Mesenchymal stem cell (in vitro differentiated cells and primary cell): ENCODE results near the gene IQCH.

Source experiments
- DNase-seq: peaks from one replicate; pipeline ENCODE4 v3.0.0-alpha.2; 2013
- H2AFZ ChIP-seq: one replicate; pipeline ENCODE4 v1.6.1; 2013; ENCODE audit warnings: low read depth, mild to moderate bottlenecking, control low read depth, inconsistent platforms, low read length, moderate library complexity
- H2AK5ac ChIP-seq: 2 replicates; pipeline ENCODE4 v1.6.1; 2013; ENCODE audit warnings: low read length, moderate library complexity, mild to moderate bottlenecking, inconsistent platforms; ENCODE audit not compliant: severe bottlenecking
- H2BK120ac ChIP-seq: one replicate; pipeline ENCODE4 v1.6.1; 2013; ENCODE audit warnings: low read depth, mild to moderate bottlenecking, inconsistent platforms, low read length, moderate library complexity
- H2BK12ac ChIP-seq, 2 experiments: one replicate each; pipeline ENCODE4 v1.6.1; 2013; ENCODE audit warnings: inconsistent platforms in 2 of 2, low read length in 2 of 2, mild to moderate bottlenecking in 2 of 2, moderate library complexity in 2 of 2, control low read depth in 1 of 2
- H2BK15ac ChIP-seq: one replicate; pipeline ENCODE4 v1.6.1; 2013; ENCODE audit warnings: mild to moderate bottlenecking, low read depth, inconsistent platforms; ENCODE audit not compliant: poor library complexity, severe bottlenecking
- H2BK5ac ChIP-seq: 2 replicates; pipeline ENCODE4 v1.6.1; 2013; ENCODE audit warnings: low read depth, mild to moderate bottlenecking, low read length, control low read depth, inconsistent platforms; ENCODE audit not compliant: poor library complexity, severe bottlenecking
- H3K14ac ChIP-seq, 2 experiments: one replicate each; pipeline ENCODE4 v1.6.1; 2013; ENCODE audit warnings: inconsistent platforms in 2 of 2, low read length in 2 of 2, control low read depth in 1 of 2, mild to moderate bottlenecking in 1 of 2, moderate library complexity in 1 of 2
- H3K18ac ChIP-seq, 2 experiments: one replicate each; pipeline ENCODE4 v1.6.1; 2013; ENCODE audit warnings: inconsistent platforms in 2 of 2, low read length in 2 of 2, control low read depth in 1 of 2, low read depth in 1 of 2, mild to moderate bottlenecking in 1 of 2
- H3K23ac ChIP-seq, 2 experiments: one replicate each; pipeline ENCODE4 v1.6.1; 2013; ENCODE audit warnings: inconsistent platforms in 2 of 2, low read length in 2 of 2, mild to moderate bottlenecking in 2 of 2, moderate library complexity in 2 of 2, control low read depth in 1 of 2
- H3K27ac ChIP-seq: 2 replicates; pipeline ENCODE4 v1.5.1; 2013; ENCODE audit warnings: mild to moderate bottlenecking, moderate library complexity, low read length, control low read depth, inconsistent platforms; ENCODE audit not compliant: poor library complexity, severe bottlenecking
- H3K27me3 ChIP-seq, 2 experiments: 2 replicates each; pipeline versions ENCODE4 v1.6.1 to v1.7.0; 2013; ENCODE audit warnings: low read length in 2 of 2, mild to moderate bottlenecking in 2 of 2, moderate library complexity in 2 of 2, control low read depth in 1 of 2, inconsistent platforms in 1 of 2; ENCODE audit not compliant: control insufficient read depth in 1 of 2, insufficient read depth in 1 of 2
- H3K36me3 ChIP-seq, 2 experiments: 2 replicates each; pipeline versions ENCODE4 v1.6.1 to v1.7.0; 2013; ENCODE audit warnings: low read length in 2 of 2, control low read depth in 1 of 2, inconsistent platforms in 1 of 2, low read depth in 1 of 2, mild to moderate bottlenecking in 1 of 2; ENCODE audit not compliant: insufficient read depth in 2 of 2, control insufficient read depth in 1 of 2
- H3K4ac ChIP-seq, 2 experiments: one replicate each; pipeline ENCODE4 v1.6.1; 2013; ENCODE audit warnings: inconsistent platforms in 2 of 2, low read length in 2 of 2, mild to moderate bottlenecking in 2 of 2, moderate library complexity in 2 of 2, control low read depth in 1 of 2, low read depth in 1 of 2
- H3K4me1 ChIP-seq: 2 replicates; pipeline ENCODE4 v1.6.1; 2013; ENCODE audit warnings: low read depth, low read length, control low read depth; ENCODE audit not compliant: control insufficient read depth, insufficient read depth
- H3K4me2 ChIP-seq: 2 replicates; pipeline ENCODE4 v1.6.1; 2013; ENCODE audit warnings: low read length, mild to moderate bottlenecking, inconsistent platforms; ENCODE audit not compliant: poor library complexity, severe bottlenecking
- H3K4me3 ChIP-seq, 2 experiments: 2 replicates each; pipeline versions ENCODE4 v1.5.1 to v1.7.0; 2013; ENCODE audit warnings: low read length in 2 of 2, mild to moderate bottlenecking in 2 of 2, control low read depth in 1 of 2, low read depth in 1 of 2; ENCODE audit not compliant: insufficient read depth in 1 of 2
- H3K79me1 ChIP-seq: replicated peaks from 2 replicates; pipeline ENCODE4 v1.6.1; 2013; ENCODE audit warnings: mild to moderate bottlenecking, control low read depth, low read length, inconsistent platforms; ENCODE audit not compliant: poor library complexity, severe bottlenecking
- H3K9ac ChIP-seq: 2 replicates; pipeline ENCODE4 v1.7.0; 2013; ENCODE audit warnings: mild to moderate bottlenecking, low read length, moderate library complexity
- H3K9me3 ChIP-seq: 2 replicates; pipeline ENCODE4 v1.7.0; 2013; ENCODE audit warnings: mild to moderate bottlenecking, low read length; ENCODE audit not compliant: control insufficient read depth
- H4K8ac ChIP-seq: one replicate; pipeline ENCODE4 v1.6.1; 2013; ENCODE audit warnings: inconsistent platforms, mild to moderate bottlenecking, low read length, moderate library complexity
- H4K91ac ChIP-seq: one replicate; pipeline ENCODE4 v1.6.1; 2013; ENCODE audit warnings: mild to moderate bottlenecking, low read length, inconsistent platforms
- WGBS: methylation state at CpG from one replicate; pipeline ENCODE4 v1.1.7; 2013; ENCODE audit warnings: mixed read lengths; 5-methylcytosine and 5-hydroxymethylcytosine counted together

The IQCH gene

DNA sequence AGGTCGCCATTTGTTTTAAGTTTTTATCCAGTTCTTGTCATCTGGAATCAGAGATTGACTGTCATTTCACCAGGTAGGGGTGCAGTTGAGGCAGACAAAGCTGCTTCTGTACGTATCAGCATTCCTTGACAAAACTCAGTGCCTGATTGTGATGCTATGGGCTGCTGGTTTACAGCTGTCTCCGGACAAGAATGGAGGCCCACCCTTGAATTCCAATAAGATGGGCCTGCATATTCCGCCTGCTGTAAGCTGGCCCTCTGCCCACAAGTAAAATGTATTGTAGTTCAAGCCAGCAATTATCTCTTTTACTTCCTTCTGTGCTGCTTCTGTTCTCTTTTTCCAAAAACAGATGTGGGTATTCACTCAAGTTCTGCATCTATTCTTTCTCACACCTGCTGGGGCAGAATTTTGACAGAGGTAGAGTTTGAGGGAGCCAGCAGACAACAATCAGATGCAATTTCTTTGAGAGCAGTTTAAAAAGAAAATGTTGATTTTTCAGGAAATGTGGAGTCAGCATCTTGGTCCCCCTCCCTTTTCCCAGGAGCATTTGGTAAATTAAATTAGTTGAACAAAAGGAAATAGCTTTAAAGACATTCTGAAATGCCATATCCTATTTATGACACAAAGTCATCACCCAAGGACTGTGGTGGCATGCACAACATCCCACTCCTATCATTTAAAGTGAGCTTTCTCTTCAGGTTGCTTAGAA is 53.5 kb downstream of the IQCH start:
- Histone ChIP-seq H2BK15ac (no peak overlapping the region), H4K8ac (no peak overlapping the region), H2BK12ac (no peak overlapping the region), H4K91ac (no peak overlapping the region), H3K23ac (no peak overlapping the region), H3K9ac (peak overlapping the region; percentile 62), H3K79me1 (no peaks in the 10 kb centered on the region), H3K4ac (no peak overlapping the region), H3K9me3 (no peaks in the 10 kb centered on the region), H3K18ac (no peak overlapping the region), H3K14ac (no peak overlapping the region), H3K4me2 (no peak overlapping the region), H2BK120ac (no peak overlapping the region), H3K27me3 (no peaks in the 10 kb centered on the region), H2AK5ac (no peak overlapping the region), H3K4me1 (no peaks in the 10 kb centered on the region), H2AFZ (no peak overlapping the region), H2BK5ac (no peak overlapping the region), H3K36me3 (no peaks in the 10 kb centered on the region), H3K4me3 (no peak overlapping the region), H3K27ac (no peak overlapping the region)
- 89% methylated on average over 4 of the region's 4 CpGs for WGBS
- DNase-seq = no peak

DNA sequence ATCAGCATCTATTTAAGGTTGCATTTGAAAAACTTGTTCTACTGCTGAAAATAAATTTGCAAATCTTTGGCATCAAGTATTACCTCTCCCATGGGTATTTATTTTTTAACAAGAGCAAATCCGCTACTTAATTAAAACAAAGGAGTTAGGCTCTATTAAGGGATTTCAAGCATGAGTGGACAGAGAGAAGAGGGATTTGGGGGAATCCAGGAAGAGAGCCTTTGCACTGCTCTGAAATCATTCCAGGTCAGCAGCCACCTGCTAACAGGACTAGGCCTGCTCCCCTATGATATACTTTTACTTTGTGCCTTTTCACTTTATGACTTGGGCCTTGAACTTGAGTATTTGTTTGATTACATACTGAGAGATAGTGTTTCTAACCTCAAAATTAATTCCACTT is 57.1 kb downstream of the IQCH start:
- Histone ChIP-seq H2BK120ac (no peak overlapping the region), H3K27ac (no peak overlapping the region), H3K18ac (no peak overlapping the region), H2AK5ac (no peak overlapping the region), H3K9ac (no peak overlapping the region), H3K23ac (no peak overlapping the region), H3K4me2 (no peak overlapping the region), H3K14ac (no peak overlapping the region), H2BK5ac (no peak overlapping the region), H3K27me3 (no peaks in the 10 kb centered on the region), H2AFZ (no peak overlapping the region), H3K4me1 (no peaks in the 10 kb centered on the region), H4K91ac (no peak overlapping the region), H3K36me3 (no peaks in the 10 kb centered on the region), H4K8ac (no peak overlapping the region), H3K79me1 (no peaks in the 10 kb centered on the region), H3K9me3 (no peaks in the 10 kb centered on the region), H2BK15ac (no peak overlapping the region), H3K4ac (no peak overlapping the region), H3K4me3 (no peak overlapping the region), H2BK12ac (no peak overlapping the region)
- WGBS = 88% methylated on average over 1 of the region's 1 CpG
- DNase-seq = no peak

DNA sequence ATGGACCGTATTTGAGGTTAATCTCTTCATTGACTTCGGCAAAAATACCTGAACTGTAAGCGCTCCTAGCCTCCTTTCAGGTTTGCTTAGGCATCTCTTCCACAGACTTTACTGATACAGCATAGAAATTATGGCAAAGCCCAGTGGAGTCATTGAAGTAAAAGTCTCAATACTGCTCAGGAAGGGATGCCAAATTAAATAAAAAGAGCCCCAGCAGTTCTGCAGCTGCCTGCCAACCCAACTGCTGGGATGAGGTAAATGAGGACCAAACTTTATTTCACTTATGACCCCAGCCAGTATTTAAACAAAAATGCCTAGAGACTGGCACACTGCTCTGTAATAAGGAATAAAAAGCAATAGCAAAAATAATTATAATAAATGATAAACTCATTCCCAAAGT is 65.4 kb downstream of the IQCH start:
- H2AFZ ChIP-seq = no peak overlapping the region
- H3K79me1 ChIP-seq = no peaks in the 10 kb centered on the region
- no peak overlapping the region for H3K23ac ChIP-seq
- no peak overlapping the region for H3K4me2 ChIP-seq
- DNase-seq = no peak
- no peak overlapping the region for H3K4ac ChIP-seq
- H4K8ac ChIP-seq = no peak overlapping the region
- no peak overlapping the region for H3K4me3 ChIP-seq
- 98% methylated on average over 3 of the region's 3 CpGs for WGBS
- no peak overlapping the region for H3K14ac ChIP-seq
- no peak overlapping the region for H2AK5ac ChIP-seq
- H3K4me1 ChIP-seq = no peaks in the 10 kb centered on the region
- no peak overlapping the region for H3K27ac ChIP-seq
- H2BK12ac ChIP-seq = no peak overlapping the region
- no peak overlapping the region for H2BK15ac ChIP-seq
- H3K9me3 ChIP-seq = no peaks in the 10 kb centered on the region
- H3K36me3 ChIP-seq = no peaks in the 10 kb centered on the region
- no peak overlapping the region for H2BK5ac ChIP-seq
- no peak overlapping the region for H3K18ac ChIP-seq
- H4K91ac ChIP-seq = no peak overlapping the region
- no peak overlapping the region for H3K9ac ChIP-seq
- H3K27me3 ChIP-seq = no peaks in the 10 kb centered on the region
- no peak overlapping the region for H2BK120ac ChIP-seq

DNA sequence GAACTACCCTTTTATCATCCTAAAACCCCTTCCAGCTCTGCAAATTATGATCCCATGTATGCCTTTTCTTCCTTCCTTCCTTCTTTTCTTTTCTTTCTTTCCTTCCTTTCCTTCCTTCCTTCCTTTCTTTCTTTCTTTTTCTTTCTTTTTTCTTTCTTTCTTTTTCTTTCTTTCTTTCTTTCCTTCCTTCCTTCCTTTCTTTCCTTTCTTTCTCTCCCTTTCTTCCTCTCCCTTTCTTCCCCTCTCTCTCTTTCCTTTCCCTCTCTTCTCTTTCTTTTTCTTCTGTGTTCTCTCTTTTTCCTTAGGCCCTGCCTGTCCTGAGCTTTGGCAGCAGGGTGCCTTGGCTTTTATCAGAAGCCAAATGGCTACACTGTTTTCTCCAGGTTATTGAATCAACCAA is 66.8 kb downstream of the IQCH start:
- Histone ChIP-seq H3K36me3 (no peaks in the 10 kb centered on the region), H4K8ac (no peak overlapping the region), H3K4me1 (no peaks in the 10 kb centered on the region), H3K4me3 (no peak overlapping the region), H3K9ac (no peak overlapping the region), H3K23ac (no peak overlapping the region), H2AK5ac (no peak overlapping the region), H4K91ac (no peak overlapping the region), H3K79me1 (no peaks in the 10 kb centered on the region), H2AFZ (no peak overlapping the region), H3K27ac (no peak overlapping the region), H3K4ac (no peak overlapping the region), H3K14ac (no peak overlapping the region), H3K4me2 (no peak overlapping the region), H2BK12ac (no peak overlapping the region), H3K9me3 (no peaks in the 10 kb centered on the region), H3K27me3 (no peaks in the 10 kb centered on the region), H2BK120ac (no peak overlapping the region), H2BK5ac (no peak overlapping the region), H2BK15ac (no peak overlapping the region), H3K18ac (no peak overlapping the region)
- no peak for DNase-seq
